HG03066 (cell line): ENCODE measurements around the gene BTBD18.

ENCODE experiments used
- ATAC-seq: cut with Tn5 transposase; IDR thresholded peaks from one replicate; pipeline ENCODE4 v1.9.1; 2021; ENCODE audit warnings: low read depth; ENCODE audit not compliant: unreplicated experiment

The BTBD18 gene

DNA sequence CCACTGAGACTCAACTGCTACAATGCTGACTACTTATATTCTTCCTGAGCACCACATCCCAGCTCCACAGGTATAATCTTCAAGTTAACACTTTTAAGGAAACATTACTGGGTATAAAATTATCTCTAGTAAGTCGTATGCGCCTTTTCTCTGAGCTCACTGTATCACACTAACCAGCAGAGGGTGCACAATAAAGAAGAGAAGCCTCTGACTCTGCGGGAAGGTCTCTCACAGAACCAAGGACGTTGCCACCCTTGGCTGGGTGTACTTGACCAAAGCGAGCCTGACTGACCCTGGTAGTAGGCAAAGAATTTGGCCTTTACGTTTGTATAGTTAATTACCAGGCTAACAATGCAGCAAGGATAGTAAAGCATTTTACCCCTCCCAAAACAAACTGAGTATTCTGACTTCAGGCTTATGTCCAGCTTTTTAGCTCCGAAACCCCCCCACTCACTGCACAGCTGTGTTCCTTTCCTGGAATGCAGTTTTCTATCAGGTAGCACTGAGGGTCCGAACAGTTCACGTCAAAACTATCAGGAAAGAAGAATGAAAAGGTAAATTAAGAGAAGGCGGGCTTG lies at the start of gene BTBD18:
BTBD18 (minus strand) TSS at position 144 of the 578 bp plus-strand sequence. CDS start 631 bp downstream, outside the sequence.
- ATAC-seq: no peak

GRCh38 chr11:57801183-57801485 lies 49.5 kb upstream of the BTBD18 start:
- ATAC-seq: no peak

GRCh38 chr11:57800444-57801182 lies 49.0 kb upstream of the BTBD18 start:
- peak; percentile 87 for ATAC-seq

DNA sequence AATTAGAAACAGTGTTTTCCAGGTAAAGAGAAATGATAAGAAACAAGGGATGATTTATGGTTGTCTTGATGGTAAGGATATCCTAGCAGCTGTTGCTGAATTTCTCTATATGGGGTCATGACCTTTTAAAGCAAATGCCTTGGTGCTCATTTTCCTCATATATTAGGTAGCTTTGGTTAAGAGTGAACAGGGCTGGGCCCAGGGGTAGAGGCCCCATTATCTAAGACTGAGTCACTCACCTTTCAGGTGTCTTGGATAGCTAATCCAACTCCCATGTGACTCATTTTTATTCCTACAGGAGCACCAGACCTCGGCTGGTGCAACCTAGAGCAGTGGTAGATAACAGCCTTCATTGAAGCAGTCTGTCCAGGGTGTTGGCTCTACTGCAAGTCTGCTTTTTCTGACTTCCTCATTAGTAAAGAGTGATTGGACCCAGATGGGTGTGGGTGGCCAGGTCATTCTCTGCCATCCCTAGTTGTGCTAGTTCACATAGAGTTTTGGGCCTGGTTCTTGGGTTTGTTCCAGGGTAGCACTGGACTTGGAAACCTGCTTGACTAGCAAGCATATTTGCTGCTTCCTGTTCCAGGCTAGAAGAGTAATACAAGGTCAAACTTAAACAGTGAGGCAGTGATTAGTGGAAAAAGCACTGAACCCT lies 47.4 kb upstream of the BTBD18 start:
- ATAC-seq: no peak

GRCh38 chr11:57793351-57794115 lies 41.9 kb upstream of the BTBD18 start:
- no peak for ATAC-seq

DNA sequence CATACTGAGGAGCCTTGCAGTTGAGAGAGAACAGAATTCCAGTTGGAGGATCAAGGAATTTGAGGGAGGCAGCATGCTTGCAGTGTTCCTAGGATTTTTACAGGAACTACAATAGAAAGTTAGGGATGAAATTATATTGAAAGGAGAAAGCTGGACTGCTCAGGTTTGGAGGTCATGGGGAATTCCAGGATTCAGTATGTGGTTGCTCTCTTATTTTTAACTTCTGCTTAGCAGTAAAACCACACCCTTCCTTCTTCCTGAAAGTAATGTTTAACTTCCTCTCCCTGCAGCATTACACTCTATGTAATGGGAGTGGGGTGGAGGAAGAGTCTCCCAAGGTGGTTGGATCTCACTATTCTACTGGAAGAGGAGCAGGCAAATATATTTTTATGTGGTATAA lies 41.3 kb upstream of the BTBD18 start:
- ATAC-seq: no peak

- peak; percentile 87 for ATAC-seq
These were observed 40.5 kb upstream of the BTBD18 start for GRCh38 chr11:57792060-57792541.

DNA sequence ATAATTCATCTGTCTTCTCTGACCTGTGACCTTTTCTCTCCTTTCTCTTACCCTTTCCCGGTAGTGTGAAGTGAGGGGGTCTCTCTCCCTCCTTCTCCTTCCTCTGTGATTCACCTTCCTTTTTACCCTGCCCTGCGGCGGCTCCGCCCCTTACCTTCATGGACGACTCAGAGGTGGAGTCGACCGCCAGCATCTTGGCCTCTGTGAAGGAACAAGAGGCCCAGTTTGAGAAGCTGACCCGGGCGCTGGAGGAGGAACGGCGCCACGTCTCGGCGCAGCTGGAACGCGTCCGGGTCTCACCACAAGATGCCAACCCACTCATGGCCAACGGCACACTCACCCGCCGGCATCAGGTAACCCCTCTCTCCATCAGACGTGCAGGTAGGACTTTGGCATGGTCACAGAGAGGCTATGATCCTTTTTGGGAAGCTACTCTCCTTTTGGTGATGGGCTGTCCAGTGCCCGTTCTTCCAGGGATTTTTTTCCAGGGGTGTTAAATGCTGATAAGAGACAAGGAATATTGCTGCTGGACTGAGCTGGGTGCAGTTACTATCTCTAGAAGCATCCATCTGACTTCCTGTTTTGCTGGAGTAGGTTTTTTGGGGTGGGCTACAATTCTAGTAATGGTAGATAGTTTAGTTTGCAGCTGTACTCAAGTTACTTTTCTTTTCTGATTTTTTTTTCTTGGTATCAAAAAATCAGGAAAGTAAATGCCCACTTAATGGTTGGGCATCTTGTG lies 39.9 kb upstream of the BTBD18 start:
- ATAC-seq: no peak

DNA sequence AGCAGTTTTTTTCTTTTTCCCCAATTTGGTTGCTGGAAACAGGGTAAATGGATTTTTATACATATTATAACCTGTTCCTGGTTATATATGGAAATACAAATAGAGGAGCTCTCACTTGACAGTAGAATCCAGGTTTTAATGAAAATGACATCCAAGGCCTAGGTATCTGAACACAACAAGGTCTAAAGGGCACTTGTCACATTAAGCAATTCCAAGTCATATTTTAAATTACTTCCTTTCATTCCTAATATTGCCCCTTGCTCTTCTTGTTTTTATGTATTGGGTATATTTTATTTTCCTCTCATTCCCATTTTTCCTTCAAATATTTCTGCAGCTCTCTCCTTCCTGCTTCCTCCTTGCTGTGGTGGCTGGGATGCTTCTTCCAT lies 37.1 kb upstream of the BTBD18 start:
- no peak for ATAC-seq

DNA sequence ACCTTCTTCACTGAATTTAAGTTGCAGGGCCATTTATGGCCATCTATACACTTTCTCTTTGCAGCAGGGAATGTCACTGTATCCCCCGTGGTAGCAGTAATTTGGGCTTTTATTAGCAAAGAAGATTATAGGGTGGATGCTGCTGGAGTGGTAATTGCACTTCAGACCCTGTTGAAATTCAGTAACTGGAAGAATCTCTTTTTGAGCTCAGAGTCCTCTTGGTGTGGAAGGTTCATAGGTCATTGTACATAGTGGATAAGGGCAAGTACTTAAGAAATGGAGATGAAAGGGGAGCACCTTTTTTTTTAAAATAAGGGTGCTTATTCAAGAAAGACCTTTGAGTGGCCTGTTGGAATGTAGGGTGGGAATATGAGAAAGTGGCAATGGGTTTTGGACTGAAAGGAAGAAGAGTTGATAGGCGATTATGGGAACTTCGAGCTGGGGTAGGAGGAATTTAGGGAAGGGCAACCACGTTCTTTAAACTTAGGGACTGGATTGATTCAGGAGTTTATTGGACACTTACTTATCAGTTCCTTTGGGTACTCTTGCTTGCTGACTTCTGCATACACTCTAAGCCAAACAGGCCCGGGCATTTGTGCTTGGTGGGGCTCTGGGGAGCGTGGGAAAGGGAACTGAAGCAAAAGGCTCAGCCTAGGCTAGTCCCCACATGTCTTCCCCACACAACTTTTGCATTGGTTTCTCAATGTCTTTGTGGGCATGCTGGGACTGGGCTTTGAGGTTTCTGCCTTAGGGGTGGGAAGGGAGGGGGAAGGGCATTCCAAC lies 36.5 kb upstream of the BTBD18 start:
- peak; percentile 35 for ATAC-seq

- ATAC-seq: no peak
These were observed 35.5 kb upstream of the BTBD18 start for GRCh38 chr11:57787006-57787604.

DNA sequence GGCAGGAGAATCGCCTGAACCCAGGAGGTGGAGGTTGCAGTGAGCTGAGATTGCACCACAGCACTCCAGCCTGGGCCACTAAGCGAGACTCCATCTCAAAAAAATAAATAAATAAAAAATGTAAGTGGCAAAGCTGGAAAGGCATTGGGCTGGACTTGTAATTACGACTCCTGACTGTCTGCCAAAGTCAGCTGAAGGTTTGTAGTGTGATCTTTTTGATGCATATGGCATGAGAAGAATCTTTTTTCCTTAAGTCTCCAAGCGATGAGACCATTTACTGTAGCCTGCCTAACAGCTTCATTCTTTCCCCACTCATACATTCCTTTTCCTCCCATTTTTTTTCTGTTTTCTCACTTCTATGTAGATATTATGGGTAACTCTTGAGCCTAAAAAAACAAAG lies 34.8 kb upstream of the BTBD18 start:
- ATAC-seq: no peak

DNA sequence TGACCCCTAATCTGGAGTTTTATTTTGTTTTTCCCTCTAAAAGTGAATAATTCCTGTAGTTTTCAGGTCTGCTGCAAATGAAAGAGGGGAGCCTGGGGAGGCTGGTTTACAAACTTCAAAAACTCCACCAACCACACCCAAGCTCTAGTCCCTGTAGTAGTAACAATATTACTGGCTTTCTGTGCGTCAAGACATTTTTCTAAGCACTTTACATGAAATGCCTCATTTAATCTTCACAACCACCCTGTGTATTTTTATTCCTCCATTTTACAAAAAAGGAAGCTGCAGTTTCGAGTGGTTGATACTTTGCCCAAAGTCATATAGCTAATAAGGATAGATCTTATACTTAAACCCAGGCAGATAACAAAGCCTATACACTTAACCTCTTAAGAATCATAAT lies 33.5 kb upstream of the BTBD18 start:
- ATAC-seq: no peak

DNA sequence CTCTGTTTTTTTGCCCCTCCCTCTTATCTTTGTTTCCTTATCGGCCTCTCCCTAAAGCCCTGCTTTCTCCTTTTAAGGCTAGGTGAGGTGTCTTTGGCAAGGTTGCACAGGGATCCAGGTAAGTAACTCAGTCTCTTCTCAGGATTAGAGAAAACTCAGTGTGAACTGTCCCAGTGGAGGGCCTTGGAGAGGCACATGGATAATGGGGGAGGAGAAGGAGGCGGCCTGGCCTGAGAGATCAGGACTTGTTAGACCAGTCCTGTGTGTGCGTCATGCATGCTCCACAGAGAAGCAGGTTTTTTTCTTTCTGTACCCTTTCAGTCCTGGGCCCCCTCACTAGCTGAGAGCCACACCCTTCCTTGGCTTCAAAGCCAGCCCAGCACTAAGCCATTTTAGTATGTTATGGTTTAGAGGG lies 29.9 kb upstream of the BTBD18 start:
- ATAC-seq: no peak

- ATAC-seq: no peak
These were observed 27.7 kb upstream of the BTBD18 start for GRCh38 chr11:57779276-57779675.

GRCh38 chr11:57778318-57779037 lies 26.9 kb upstream of the BTBD18 start:
- no peak for ATAC-seq

- ATAC-seq: no peak
These were observed 26.3 kb upstream of the BTBD18 start for GRCh38 chr11:57777969-57778317.

DNA sequence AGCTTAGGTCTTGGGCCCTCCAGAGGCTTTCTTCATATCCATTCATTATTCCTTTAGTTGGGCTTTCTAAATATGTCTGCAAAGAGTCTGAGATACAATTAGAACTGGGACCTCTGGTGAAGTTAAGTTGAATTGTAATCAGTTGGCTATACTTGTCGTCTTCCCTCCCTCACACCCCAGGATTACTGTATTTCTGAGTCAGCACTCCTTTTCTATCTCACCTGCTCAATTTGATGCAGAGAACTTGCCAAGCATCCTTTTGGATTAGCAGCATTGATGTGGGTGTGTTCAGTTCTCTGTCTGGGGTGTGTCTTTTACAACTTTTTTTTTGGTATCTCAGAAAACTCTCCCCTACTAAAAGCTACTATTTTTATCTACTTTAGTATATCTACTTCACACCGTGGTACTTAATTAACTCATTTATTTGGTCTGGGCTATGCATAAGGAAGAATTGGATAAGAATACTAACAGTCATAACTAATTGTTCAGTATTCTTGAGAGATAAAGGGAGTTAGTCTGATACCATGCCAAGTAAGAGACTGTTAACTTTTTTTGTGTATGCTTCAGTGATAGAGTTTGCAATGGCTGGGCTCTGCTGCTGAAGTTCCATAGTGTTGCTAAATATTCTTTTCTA lies 25.1 kb upstream of the BTBD18 start:
- no peak for ATAC-seq
